A549 treated with Mapracorat at 1 μM for 4 hours (cell line): ENCODE results near the gene USP46. TPM values are rescaled to one million over a fixed set of nuclear protein-coding genes. Genes with fewer than 3 reads are reported as not detected.

Source experiments
- total RNA-seq: library from RNA; stranded (reverse); fragments of 200-300 nt; extraction: Qiagen RNA extraction; gene quantifications from 5 replicates; pipeline ENCODE4 v1.2.3, GENCODE V29; 2022

Gene USP46, protein sequence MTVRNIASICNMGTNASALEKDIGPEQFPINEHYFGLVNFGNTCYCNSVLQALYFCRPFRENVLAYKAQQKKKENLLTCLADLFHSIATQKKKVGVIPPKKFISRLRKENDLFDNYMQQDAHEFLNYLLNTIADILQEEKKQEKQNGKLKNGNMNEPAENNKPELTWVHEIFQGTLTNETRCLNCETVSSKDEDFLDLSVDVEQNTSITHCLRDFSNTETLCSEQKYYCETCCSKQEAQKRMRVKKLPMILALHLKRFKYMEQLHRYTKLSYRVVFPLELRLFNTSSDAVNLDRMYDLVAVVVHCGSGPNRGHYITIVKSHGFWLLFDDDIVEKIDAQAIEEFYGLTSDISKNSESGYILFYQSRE
- 5.4 to 9.1 TPM (median 7.2 TPM) in 5 replicates for total RNA-seq

DNA sequence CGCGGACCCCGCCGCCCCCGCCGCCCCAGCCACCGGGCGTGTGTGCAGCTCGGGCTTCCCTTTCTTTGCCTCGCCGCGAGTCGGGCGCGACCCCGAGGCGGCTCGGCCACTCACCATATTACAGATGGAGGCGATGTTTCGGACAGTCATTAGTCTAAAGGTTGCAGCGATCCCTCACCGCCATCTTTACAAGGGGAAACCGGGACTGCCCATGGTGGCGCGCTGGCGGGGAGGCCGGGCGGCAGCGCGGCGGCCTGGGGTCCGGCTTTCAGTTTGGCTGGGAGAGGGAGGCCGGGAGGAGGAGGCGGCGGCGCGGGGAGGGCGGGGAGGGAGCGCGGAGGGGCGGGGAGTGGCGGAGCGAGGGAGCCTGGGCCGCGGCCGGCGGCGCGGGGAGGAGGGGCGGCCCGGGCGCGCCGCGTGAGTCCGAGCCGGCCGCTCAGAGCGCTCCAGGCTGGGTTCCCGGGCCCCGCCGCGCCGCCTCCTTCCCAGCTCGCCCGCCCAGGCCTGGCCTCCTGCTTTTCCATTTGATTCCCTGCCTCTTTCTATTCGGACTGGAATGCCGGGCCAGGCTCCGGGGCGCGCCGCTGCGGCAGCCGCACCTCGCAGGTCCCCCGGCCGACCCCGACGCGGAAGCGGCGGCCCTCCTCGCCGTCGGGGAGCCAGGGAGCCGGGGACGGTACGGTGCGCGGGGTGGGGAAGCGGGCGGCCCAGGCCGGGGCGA is at the start of gene USP46:
USP46 (minus strand) TSS at position 301 of the 721 bp plus-strand sequence; CDS start at position 150, 151 bp downstream.

Other genes starting within 250 kb of the USP46 start
- 0.41 to 0.60 TPM (median 0.49 TPM) in 5 replicates for gene ERVMER34-1, start 92.1 kb upstream of the USP46 start, total RNA-seq
- gene RASL11B, start 203.0 kb upstream of the USP46 start, total RNA-seq = 0.13 to 0.30 TPM (median 0.16 TPM) in 3 of 5 replicates, not detected in the others